Caco-2 (cell line): ENCODE measurements around the gene STXBP2. TPM values are rescaled to one million over a fixed set of nuclear protein-coding genes. Genes with fewer than 3 reads are reported as not detected.

ENCODE experiments used
- BruUV-seq: library from RNA; stranded (reverse); fragments of 400-500 nt; replicated peaks from 2 replicates; lab custom pipeline; 2021; lab: Mats Ljungman, UMichigan
- CTCF ChIA-PET: fragments of 300-600 bp; sonication (Branson Sonifier 250); formaldehyde crosslinking; loops from one replicate; lab custom pipeline; 2022; ENCODE audit warnings: antibody characterized with exemption; lab: Charles Lee
- POLR2A ChIA-PET: fragments of 300-600 bp; sonication (Branson Sonifier 250); formaldehyde crosslinking; loops from one replicate; lab custom pipeline; 2022; ENCODE audit warnings: antibody characterized with exemption; lab: Charles Lee
- DNase-seq, 2 experiments: peaks; one replicate each; pipeline versions ENCODE4 v3.0.0 to v3.0.0-alpha.2; 2020 to 2022
- H3K27me3 ChIP-seq: replicated peaks from 2 replicates; pipeline ENCODE4 v1.6.0; 2011; ENCODE audit warnings: low read length; ENCODE audit not compliant: control insufficient read depth, insufficient read depth
- H3K36me3 ChIP-seq: 2 replicates; pipeline ENCODE4 v1.5.1; 2011; ENCODE audit warnings: low read length; ENCODE audit not compliant: control insufficient read depth, insufficient read depth
- H3K4me1 ChIP-seq: fragments of 250-450 bp; sonication (Bioruptor Pico); 2 replicates; pipeline ENCODE4 v1.5.1; 2020; ENCODE audit warnings: mild to moderate bottlenecking
- H3K4me3 ChIP-seq: 2 replicates; pipeline ENCODE4 v1.5.1; 2011; ENCODE audit warnings: low read depth, mild to moderate bottlenecking, control low read depth, low read length
- H3K9me3 ChIP-seq: fragments of 250-450 bp; sonication (Bioruptor Pico); 2 replicates; pipeline ENCODE4 v1.5.1; 2020; ENCODE audit warnings: mild to moderate bottlenecking, moderate library complexity
- H3K27ac Mint-ChIP-seq: one replicate; pipeline ENCODE4 v1.8.0; 2022; ENCODE audit warnings: mixed read lengths; ENCODE audit not compliant: unreplicated experiment
- H3K27me3 Mint-ChIP-seq: one replicate; pipeline ENCODE4 v1.8.0; 2022; ENCODE audit warnings: mixed read lengths; ENCODE audit not compliant: insufficient read depth, unreplicated experiment
- H3K36me3 Mint-ChIP-seq: one replicate; pipeline ENCODE4 v1.8.0; 2022; ENCODE audit warnings: mild to moderate bottlenecking, mixed read lengths; ENCODE audit not compliant: insufficient read depth, unreplicated experiment
- H3K4me1 Mint-ChIP-seq: one replicate; pipeline ENCODE4 v1.8.0; 2022; ENCODE audit warnings: low read depth, mixed read lengths; ENCODE audit not compliant: unreplicated experiment
- H3K4me3 Mint-ChIP-seq: one replicate; pipeline ENCODE4 v1.8.0; 2022; ENCODE audit warnings: mild to moderate bottlenecking, moderate library complexity, mixed read lengths; ENCODE audit not compliant: unreplicated experiment
- H3K9me3 Mint-ChIP-seq: one replicate; pipeline ENCODE4 v1.8.0; 2022; ENCODE audit warnings: mixed read lengths; ENCODE audit not compliant: unreplicated experiment
- CTCF ChIP-seq, 2 experiments: fragments of 200-600 bp in 1 of 2; IDR thresholded peaks; 1 replicate in 1 of 2; 2 replicates in 1 of 2; pipeline versions ENCODE4 v1.5.1 to v1.8.0; 2011 to 2022; ENCODE audit warnings: antibody characterized with exemption in 1 of 2, control low read depth in 1 of 2, inconsistent platforms in 1 of 2, low read depth in 1 of 2, low read length in 1 of 2, mild to moderate bottlenecking in 1 of 2, moderate library complexity in 1 of 2; ENCODE audit not compliant: insufficient read depth in 1 of 2, severe bottlenecking in 1 of 2, unreplicated experiment in 1 of 2
- intact Hi-C: fragments of 100-400 bp; cut with micrococcal nuclease; formaldehyde crosslinking; loops from one replicate; pipeline ENCODE4 v1.10.0; 2022; ENCODE audit not compliant: unreplicated experiment
- total RNA-seq: library from RNA; stranded (reverse); gene quantifications from 2 replicates; pipeline ENCODE4 v1.2.3, GENCODE V29; 2022

The STXBP2 gene
- total RNA-seq, 1 experiment from 2014 or later = 113 TPM

GRCh38 chr19:7640803-7641202 is 3.9 kb downstream of the STXBP2 start:
- Histone ChIP-seq H3K4me3 (no peak overlapping the region), H3K27me3 (no peaks in the 10 kb centered on the region), H3K36me3 (peaks cover 2% of the 10 kb centered on the region), H3K9me3 (no peaks in the 10 kb centered on the region), H3K4me1 (peaks cover 7% of the 10 kb centered on the region)
- BruUV-seq = no TSS peak
- H3K27ac Mint-ChIP-seq = no peak overlapping the region
- TF ChIP-seq CTCF (IDR thresholded peaks at IDR 0.05; ENCODE audit: insufficient read depth in 1 of 2, low read depth in 1 of 2, low read length in 1 of 2, severe bottlenecking in 1 of 2, unreplicated experiment in 1 of 2) = no peak
- ChIA-PET POLR2A (interaction anchor here (0.6 to 0.8 kb wide), 2 partner anchors 40 to 159 kb away, joined by 3 read pairs; partner anchors contain the start of gene TRAPPC5), CTCF (interaction anchor here (1.4 to 1.5 kb wide), 2 partner anchors 40 to 72 kb away, joined by 5 to 6 read pairs; partner anchors contain the start of gene TRAPPC5)
- peaks cover 25% of the 10 kb centered on the region for H3K36me3 Mint-ChIP-seq
- no peaks in the 10 kb centered on the region for H3K4me1 Mint-ChIP-seq
- no peak for DNase-seq
- intact Hi-C loops = no loop called here
- H3K9me3 Mint-ChIP-seq = peaks cover 9% of the 10 kb centered on the region
- no peak overlapping the region for H3K4me3 Mint-ChIP-seq
- H3K27me3 Mint-ChIP-seq = no peaks in the 10 kb centered on the region

GRCh38 chr19:7641290-7642276 is 4.7 kb downstream of the STXBP2 start:
- ChIA-PET CTCF (interaction anchor here (1.4 to 1.5 kb wide), 2 partner anchors 39 to 73 kb away, joined by 5 to 6 read pairs; partner anchors contain the start of gene TRAPPC5), POLR2A (interaction anchor here (0.6 to 0.8 kb wide), 3 partner anchors 39 to 158 kb away, joined by 3 read pairs; partner anchors contain the start of gene TRAPPC5)
- H3K36me3 ChIP-seq = peaks cover 2% of the 10 kb centered on the region
- DNase-seq = no peak
- TF ChIP-seq CTCF (IDR thresholded peaks at IDR 0.05; ENCODE audit: insufficient read depth in 1 of 2, low read depth in 1 of 2, low read length in 1 of 2, severe bottlenecking in 1 of 2, unreplicated experiment in 1 of 2) = peak in 1 of 2 experiments; percentile 7
- H3K9me3 ChIP-seq = no peaks in the 10 kb centered on the region
- no peak overlapping the region for H3K4me3 ChIP-seq
- Mint-ChIP-seq H3K4me1 (no peaks in the 10 kb centered on the region), H3K27ac (no peak overlapping the region), H3K9me3 (peaks cover 9% of the 10 kb centered on the region), H3K27me3 (no peaks in the 10 kb centered on the region), H3K36me3 (peaks cover 24% of the 10 kb centered on the region), H3K4me3 (no peak overlapping the region)
- H3K4me1 ChIP-seq = peaks cover 1% of the 10 kb centered on the region; the same call in 1 of the 2 replicates
- intact Hi-C loops = no loop called here
- no peaks in the 10 kb centered on the region for H3K27me3 ChIP-seq
- no TSS peak for BruUV-seq

- Histone ChIP-seq H3K27me3 (no peaks in the 10 kb centered on the region), H3K4me1 (no peaks in the 10 kb centered on the region), H3K9me3 (no peaks in the 10 kb centered on the region), H3K36me3 (peaks cover 2% of the 10 kb centered on the region), H3K4me3 (no peak overlapping the region)
- intact Hi-C loops = no loop called here
- BruUV-seq = no TSS peak
- Mint-ChIP-seq H3K9me3 (peaks cover 9% of the 10 kb centered on the region), H3K27ac (no peak overlapping the region), H3K4me1 (no peaks in the 10 kb centered on the region), H3K27me3 (no peaks in the 10 kb centered on the region), H3K36me3 (peaks cover 16% of the 10 kb centered on the region), H3K4me3 (no peak overlapping the region)
- DNase-seq = no peak
- TF ChIP-seq CTCF (IDR thresholded peaks at IDR 0.05; ENCODE audit: insufficient read depth in 1 of 2, low read depth in 1 of 2, low read length in 1 of 2, severe bottlenecking in 1 of 2, unreplicated experiment in 1 of 2) = no peak
- POLR2A ChIA-PET = interaction anchor here (0.6 kb wide), 1 partner anchor 74 kb away, joined by 3 read pairs; no protein-coding TSS in a partner anchor
- CTCF ChIA-PET = interaction anchor here (1.4 to 1.5 kb wide), 2 partner anchors 38 to 74 kb away, joined by 5 to 6 read pairs; partner anchors contain the start of gene TRAPPC5
These were observed 5.6 kb downstream of the STXBP2 start for GRCh38 chr19:7642295-7643030.
